Measurements from ENCODE around the gene AMPH. TPM values are rescaled to one million over a fixed set of nuclear protein-coding genes. Genes with fewer than 3 reads are reported as not detected.
"Not testable (repeated sequence)": the region's sequence is repeated elsewhere in the genome, so short reads cannot be mapped to it uniquely, and the experiment has no call there.

Gene AMPH
- total and polyA plus RNA-seq, 11 donors, result 0.46 to 5.3 (median 3.1) TPM

DNA sequence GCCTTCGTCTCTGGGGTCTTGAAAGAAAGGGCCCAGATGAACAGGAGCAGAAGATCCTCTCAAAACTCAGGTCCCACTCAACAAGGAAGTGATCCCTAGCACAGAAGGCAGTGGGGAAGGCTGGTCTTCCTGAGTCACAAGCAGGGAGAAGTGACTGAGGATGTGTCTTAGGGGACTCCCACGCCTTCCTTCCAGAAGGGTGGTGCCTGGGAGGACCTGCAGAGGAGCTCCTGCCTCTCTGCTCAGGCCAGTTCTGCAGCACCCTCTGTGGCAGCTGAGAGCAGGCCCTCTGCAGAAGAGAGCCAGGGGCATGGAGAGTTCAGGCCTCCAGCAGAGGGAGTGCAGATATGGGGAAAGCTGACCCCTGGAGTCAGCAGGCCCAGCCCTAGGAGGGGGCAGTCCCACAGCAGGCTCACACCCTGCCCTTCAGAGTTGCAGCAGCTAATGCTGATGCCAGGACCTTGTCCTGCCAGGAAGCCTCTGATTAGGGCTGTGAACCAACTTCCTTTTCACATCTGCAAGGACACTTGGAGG lies 289.9 kb downstream of the AMPH start:
- TF ChIP-seq, protein P1, sequence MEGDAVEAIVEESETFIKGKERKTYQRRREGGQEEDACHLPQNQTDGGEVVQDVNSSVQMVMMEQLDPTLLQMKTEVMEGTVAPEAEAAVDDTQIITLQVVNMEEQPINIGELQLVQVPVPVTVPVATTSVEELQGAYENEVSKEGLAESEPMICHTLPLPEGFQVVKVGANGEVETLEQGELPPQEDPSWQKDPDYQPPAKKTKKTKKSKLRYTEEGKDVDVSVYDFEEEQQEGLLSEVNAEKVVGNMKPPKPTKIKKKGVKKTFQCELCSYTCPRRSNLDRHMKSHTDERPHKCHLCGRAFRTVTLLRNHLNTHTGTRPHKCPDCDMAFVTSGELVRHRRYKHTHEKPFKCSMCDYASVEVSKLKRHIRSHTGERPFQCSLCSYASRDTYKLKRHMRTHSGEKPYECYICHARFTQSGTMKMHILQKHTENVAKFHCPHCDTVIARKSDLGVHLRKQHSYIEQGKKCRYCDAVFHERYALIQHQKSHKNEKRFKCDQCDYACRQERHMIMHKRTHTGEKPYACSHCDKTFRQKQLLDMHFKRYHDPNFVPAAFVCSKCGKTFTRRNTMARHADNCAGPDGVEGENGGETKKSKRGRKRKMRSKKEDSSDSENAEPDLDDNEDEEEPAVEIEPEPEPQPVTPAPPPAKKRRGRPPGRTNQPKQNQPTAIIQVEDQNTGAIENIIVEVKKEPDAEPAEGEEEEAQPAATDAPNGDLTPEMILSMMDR (IDR thresholded peaks at IDR 0.05), result peak in 6 of 12 donors; percentile 4 to 38 (median 28)
- Histone ChIP-seq H3K4me1 (peaks cover 0 to 41% (median 2%) of the 10 kb centered on the region in 12 donors), H3K27ac (peak overlapping the region in 3 of 12 donors; percentile 14 to 78 (median 28)), H3K4me3 (peak overlapping the region in 1 of 12 donors; percentile 17)
- H3K36me3 ChIP-seq; H3K27me3 ChIP-seq; H3K9me3 ChIP-seq; intact Hi-C loops (cut with DNase I): not testable (repeated sequence)
- ATAC-seq (peak; percentile 80 to 96 (median 86)), DNase-seq (peak in 4 of 5 donors; percentile 26 to 70 (median 62))
- 59 to 100% (median 63%) methylated on average over 1 to 2 of the region's 2 CpGs for WGBS, 4 donors

DNA sequence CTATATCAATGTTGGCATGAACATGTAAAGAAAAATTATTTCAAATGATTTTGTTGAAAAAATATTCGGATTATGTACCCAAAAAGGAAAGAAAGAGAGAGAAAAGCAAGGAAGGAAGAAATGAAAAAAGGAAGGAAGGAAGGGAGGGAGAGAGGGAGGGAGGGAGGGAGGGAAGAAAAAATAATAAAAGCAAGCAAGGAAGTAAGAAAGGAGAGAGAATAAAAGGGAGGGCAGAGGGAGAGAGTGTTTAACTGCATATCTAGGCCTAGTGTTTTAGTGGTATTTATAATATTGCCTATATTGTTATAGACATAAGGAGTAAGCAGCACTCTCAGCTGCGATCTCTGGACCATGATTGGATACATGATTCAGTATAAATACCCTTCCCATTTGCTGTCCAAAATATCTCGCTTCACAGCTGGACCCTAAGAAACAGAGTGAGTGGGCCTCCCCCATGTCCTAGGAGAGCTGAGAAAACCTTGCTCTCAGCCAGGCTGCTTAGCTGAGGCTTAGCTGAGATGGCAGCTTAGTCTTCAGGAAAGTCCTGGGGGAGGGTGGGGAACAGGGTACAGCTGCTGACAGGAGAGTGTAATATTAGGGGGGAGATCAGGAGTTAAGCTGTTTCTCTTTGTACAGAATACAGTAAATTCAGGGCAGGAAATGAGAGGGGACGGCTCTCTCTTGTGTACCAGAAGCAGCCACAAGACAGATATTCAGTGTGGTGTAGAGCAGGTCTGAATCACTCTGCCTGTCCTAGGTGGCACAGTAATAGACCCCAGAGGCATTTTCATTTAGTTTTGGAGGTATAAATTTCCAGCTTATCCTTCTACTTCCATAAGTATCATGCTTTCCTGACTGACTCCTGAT lies 291.0 kb downstream of the AMPH start:
- H3K9me3 ChIP-seq, result no peaks in the 10 kb centered on the region
- 72 to 80% (median 74%) methylated on average over 4 of the region's 4 CpGs for WGBS, 4 donors
- TF ChIP-seq POLR2A (IDR thresholded peaks at IDR 0.05), result no peak
- TF ChIP-seq, protein P1 (IDR thresholded peaks at IDR 0.05), result no peak
- peak overlapping the region in 1 of 12 donors; percentile 78 for H3K27ac ChIP-seq
- no peaks in the 10 kb centered on the region for H3K36me3 ChIP-seq
- ATAC-seq, result no peak
- peaks cover 0 to 50% (median 7%) of the 10 kb centered on the region in 12 donors for H3K4me1 ChIP-seq
- intact Hi-C loops (cut with DNase I), result no loop called here
- H3K4me3 ChIP-seq, result no peak overlapping the region
- H3K27me3 ChIP-seq, result no peaks in the 10 kb centered on the region
- no peak for DNase-seq

DNA sequence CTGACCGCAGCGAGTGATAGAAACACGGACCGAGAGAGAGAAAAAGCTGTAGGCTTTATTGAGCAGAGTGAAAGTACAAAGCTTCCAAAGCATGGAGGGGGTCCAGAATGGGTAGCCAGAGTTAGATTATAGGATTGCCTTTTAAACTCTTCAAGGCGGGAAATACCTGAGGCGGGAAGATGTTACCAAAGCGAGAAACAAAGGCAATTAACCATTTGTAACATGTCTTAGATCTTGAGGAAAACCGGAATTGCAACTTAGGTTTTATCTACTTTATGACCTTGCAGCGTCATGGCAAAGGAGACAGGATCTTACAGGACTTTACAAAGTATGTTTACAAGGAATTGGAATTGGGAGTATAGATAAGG lies 295.0 kb downstream of the AMPH start:
- intact Hi-C loops (cut with DNase I); H3K9me3 ChIP-seq; DNase-seq; H3K36me3 ChIP-seq; H3K27me3 ChIP-seq; ATAC-seq: not testable (repeated sequence)
- Histone ChIP-seq H3K4me3 (peak overlapping the region in 2 of 12 donors; percentile 7 to 48), H3K27ac (peak overlapping the region in 7 of 12 donors; percentile 6 to 90 (median 20)), H3K4me1 (peaks cover 0 to 34% (median 4%) of the 10 kb centered on the region in 12 donors)
- 82 to 87% (median 83%) methylated on average over 9 of the region's 9 CpGs for WGBS, 4 donors

DNA sequence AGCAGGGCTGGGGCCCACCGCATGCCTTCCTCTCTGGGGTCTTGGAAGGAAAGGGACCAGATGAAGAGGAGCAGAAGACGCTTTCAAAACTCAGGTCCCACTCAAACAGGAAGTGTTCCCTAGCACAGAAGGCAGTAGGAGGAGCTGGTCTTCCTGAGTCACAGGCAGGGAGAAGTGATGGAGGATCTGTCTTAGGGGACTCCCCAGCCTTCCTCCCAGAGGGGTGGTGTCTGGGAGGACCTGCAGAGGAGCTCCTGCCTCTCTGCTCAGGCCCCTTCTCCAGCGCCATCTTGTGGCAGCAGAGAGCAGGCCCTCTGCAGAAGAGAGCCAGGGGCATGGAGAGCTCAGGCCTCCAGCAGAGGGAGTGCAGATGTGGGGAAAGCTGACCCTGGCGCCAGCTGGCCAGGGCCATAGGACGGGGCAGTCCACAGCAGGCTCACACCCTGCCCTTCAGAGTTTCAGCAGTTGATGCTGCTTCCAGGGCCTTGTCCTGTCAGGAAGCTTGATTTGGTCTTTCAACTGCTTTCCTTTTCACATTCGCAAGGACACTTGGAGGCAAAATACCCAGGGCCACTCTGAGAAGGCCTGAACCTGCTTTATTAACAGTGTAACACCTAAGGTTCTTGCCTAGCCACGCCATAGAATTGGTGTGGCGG lies 295.6 kb downstream of the AMPH start:
- Histone ChIP-seq H3K27me3 (no peaks in the 10 kb centered on the region), H3K4me1 (peaks cover 0 to 29% (median 4%) of the 10 kb centered on the region in 12 donors), H3K36me3 (no peaks in the 10 kb centered on the region), H3K9me3 (no peaks in the 10 kb centered on the region), H3K4me3 (peak overlapping the region in 3 of 12 donors; percentile 11 to 48 (median 29)), H3K27ac (peak overlapping the region in 9 of 12 donors; percentile 6 to 90 (median 33))
- TF ChIP-seq, protein P1 (IDR thresholded peaks at IDR 0.05), result peak; percentile 77 to 98 (median 88)
- no peak for TF ChIP-seq POLR2A (IDR thresholded peaks at IDR 0.05)
- peak; percentile 82 to 91 (median 89) for DNase-seq
- peak; percentile 91 to 96 (median 94) for ATAC-seq
- intact Hi-C loops (cut with DNase I), result no loop called here
- WGBS, 4 donors, result 57 to 65% (median 59%) methylated on average over 7 to 8 of the region's 8 CpGs
